Activated T-helper 1 cell treated with anti-CD3 and anti-CD28 coated beads, Interleukin-2, amount 50 U/mL, for 16 hours (primary cell): ENCODE measurements around the gene CD2BP2.
"Not testable (repeated sequence)": the region's sequence is repeated elsewhere in the genome, so short reads cannot be mapped to it uniquely, and the experiment has no call there.

Source experiments
- DNase-seq, 2 donors: peaks; one replicate each; pipeline ENCODE4 v3.0.0-alpha.2; 2020; ENCODE audit warnings: low read depth in 1 of 2, low spot score in 1 of 2

Gene CD2BP2

GRCh38 chr16:30359871-30360170 lies 4.7 kb upstream of the CD2BP2 start:
- DNase-seq: no peak

- no peak for DNase-seq
Measured at GRCh38 chr16:30358990-30359870, 4.1 kb upstream of the CD2BP2 start.

- no peak for DNase-seq
Measured at GRCh38 chr16:30358577-30358936, 3.4 kb upstream of the CD2BP2 start.

GRCh38 chr16:30357715-30358576 lies 2.8 kb upstream of the CD2BP2 start:
- DNase-seq: no peak

GRCh38 chr16:30357085-30357714 lies 2.1 kb upstream of the CD2BP2 start:
- DNase-seq: no peak

GRCh38 chr16:30356401-30357084 lies 1.4 kb upstream of the CD2BP2 start:
- no peak for DNase-seq

- DNase-seq: no peak
Measured at GRCh38 chr16:30355954-30356308, 823 bp upstream of the CD2BP2 start.

- no peak for DNase-seq
Measured at GRCh38 chr16:30354423-30355143, 525 bp downstream of the CD2BP2 start.

- DNase-seq: no peak
Measured at GRCh38 chr16:30353438-30354129, 1.5 kb downstream of the CD2BP2 start.

GRCh38 chr16:30352488-30353401 lies 2.4 kb downstream of the CD2BP2 start:
- DNase-seq: no peak

GRCh38 chr16:30351586-30352419 lies 3.3 kb downstream of the CD2BP2 start:
- no peak for DNase-seq

GRCh38 chr16:30351001-30351441 lies 4.1 kb downstream of the CD2BP2 start:
- DNase-seq: no peak

GRCh38 chr16:30350134-30350871 lies 4.8 kb downstream of the CD2BP2 start:
- no peak for DNase-seq

- DNase-seq: no peak
Measured at GRCh38 chr16:30349675-30350074, 5.4 kb downstream of the CD2BP2 start.

GRCh38 chr16:30348929-30349328 lies 6.2 kb downstream of the CD2BP2 start:
- no peak for DNase-seq

- no peak for DNase-seq
Measured at GRCh38 chr16:30348113-30348512, 7.0 kb downstream of the CD2BP2 start.

GRCh38 chr16:30346286-30346685 lies 8.8 kb downstream of the CD2BP2 start:
- no peak for DNase-seq

GRCh38 chr16:30343491-30343820 lies 11.7 kb downstream of the CD2BP2 start:
- DNase-seq: not testable (repeated sequence)
